Germinal center (tissue), 1 donor: ENCODE results near the gene ZNF77.
"Not testable (repeated sequence)": the region's sequence is repeated elsewhere in the genome, so short reads cannot be mapped to it uniquely, and the experiment has no call there.

Source experiments
- DNase-seq: peaks from one replicate; pipeline ENCODE4 v3.0.0; 2012; ENCODE audit warnings: mixed read lengths, low spot score

The ZNF77 gene

DNA sequence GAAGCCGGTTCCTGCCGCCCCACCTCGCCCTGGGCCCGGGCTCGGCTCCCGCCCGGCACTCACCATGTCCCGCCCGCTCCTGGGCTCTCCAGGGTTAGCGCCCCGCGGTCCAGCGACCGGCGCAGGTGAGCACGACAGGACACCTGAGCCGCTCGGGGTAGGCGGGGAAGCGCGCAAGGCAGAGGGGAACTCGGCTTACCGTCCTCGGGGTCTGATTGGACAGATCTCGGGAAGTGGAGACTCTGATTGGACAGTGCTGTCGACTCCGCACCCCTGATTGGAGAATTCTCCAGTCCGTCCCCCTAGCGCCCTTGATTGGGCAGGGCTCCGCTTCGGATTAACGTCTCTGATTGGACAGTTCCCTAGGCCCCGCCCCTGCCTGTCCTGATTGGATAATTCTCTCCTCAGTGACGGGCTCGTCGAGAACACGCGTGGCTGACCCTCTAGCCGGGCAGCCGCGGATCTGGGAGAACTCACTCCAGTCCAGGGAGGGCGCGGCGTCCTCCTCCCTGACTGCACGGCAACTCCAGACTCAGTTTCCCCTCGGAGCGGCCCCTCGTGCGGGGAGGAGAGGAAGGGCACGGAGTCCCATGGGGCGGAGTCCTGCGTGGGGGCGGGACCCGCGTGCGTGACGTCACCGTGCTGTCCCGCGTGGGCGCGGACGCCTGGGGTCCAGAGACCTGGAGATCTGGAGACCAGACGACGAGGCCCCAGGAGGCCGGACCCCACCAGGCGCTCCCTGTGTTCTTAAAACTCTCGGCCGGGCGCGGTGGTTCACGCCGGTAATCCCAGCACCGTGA, at the start of gene ZNF77:
Gene ZNF77 (minus strand): TSS at position 197 of the 800 bp plus-strand sequence. CDS start 131 bp downstream, at position 66.
- peak; percentile 100 for DNase-seq

DNA sequence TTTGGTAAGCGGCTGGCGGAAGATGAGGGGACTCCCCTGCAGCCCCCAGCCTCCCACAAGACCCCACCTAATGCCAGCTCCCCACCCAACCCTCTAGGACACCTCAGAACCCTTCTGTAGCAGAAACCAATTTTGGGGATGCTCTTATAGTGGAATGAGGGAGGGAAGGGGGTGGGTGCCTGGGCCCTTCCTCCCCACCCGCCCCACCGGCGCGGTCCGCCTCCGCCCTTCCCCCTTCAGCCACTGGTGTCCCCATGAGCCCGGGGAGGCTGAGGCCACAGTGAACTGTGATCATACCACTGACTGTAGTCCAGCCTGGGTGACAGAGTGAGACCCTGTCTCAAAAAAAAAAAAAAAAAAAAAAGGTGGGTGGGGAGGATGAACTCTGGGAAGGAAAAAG, 48.8 kb upstream of the ZNF77 start:
- no peak for DNase-seq

DNA sequence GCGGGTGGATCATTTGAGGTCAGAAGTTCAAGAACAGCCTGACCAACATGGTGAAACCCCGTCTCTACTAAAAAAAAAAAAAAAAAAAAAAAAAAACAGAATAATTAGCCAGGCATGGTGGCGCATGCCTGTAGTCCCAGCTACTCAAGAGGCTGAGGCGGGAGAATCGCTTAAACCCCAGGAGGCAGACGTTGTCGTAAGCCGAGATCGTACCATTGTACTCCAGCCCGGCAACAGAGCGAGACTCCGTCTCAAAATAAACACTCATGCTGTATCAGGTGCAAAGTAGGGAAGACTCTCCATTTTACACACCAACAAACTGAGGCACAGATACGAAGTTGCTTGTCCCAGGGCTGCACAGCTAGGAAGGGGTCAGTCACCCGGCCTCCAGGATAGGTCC, 48.2 kb upstream of the ZNF77 start:
- no peak for DNase-seq

DNA sequence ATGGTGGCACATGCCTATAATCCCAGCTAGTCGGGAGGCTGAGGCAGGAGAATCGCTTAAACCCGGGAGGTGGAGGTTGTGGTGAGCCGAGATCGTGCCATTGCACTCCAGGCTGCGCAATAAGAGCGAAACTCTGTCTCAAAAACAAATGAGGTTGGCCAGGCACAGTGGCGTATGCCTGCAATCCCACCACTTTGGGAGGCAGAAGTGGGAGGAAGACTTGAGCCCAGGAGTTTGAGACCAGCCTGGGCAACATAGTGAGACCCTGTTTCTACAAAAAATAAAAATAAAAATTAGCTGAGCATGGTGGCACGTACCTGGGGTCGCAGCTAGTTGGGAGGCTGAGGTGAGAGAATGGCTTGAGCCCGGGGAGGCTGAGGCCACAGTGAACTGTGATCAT, 47.6 kb upstream of the ZNF77 start:
- DNase-seq = not testable (repeated sequence)

DNA sequence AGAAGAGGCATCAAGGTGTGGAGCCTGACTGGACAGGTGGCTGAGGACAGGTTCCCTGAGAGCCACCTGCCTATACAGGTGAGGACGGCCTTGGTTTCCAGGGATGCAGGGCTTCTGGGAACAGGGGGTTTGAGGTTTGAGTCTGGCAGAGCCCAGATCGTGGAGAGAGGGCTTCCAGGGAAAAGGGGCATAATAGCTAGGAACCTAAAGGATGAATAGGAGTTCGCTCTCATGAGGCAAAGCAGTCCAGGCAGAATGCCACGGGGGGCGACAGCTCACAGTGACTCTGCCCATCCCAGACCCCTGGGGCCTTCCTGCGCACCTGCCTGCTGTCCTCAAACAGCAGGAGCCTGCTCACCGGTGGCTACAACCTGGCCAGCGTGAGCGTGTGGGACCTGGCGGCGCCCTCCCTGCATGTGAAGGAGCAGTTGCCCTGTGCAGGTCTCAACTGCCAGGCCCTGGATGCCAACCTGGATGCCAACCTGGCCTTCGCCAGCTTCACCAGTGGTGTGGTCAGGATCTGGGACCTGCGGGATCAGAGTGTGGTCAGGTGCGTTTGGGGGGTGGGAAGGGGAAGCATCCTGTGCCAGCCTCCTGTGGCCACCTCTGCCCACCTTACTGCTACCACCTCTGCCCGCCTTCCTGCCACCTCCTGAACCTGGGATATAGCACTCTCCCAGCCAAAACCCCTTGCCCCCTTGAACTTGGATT, 44.6 kb upstream of the ZNF77 start:
- no peak for DNase-seq

DNA sequence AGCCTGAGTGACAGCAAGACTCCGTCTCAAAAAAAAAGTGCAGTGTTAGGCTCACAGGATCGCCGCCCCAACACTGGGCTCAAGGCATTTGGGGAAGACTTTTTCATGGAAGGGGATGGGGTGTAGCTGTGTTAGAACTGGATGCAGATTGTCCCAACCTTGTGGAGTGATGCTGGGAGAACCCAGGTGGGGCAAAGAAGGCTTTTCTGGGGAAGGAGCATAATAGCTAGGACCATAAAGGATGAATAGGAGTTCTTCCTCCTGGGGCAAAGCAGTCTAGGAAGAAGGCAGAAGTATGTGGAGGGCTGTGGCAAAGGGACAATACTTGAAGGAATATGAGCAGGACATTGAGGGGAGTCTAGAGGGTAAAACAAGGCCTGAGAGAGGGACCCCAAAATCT, 43.8 kb upstream of the ZNF77 start:
- DNase-seq = no peak

DNA sequence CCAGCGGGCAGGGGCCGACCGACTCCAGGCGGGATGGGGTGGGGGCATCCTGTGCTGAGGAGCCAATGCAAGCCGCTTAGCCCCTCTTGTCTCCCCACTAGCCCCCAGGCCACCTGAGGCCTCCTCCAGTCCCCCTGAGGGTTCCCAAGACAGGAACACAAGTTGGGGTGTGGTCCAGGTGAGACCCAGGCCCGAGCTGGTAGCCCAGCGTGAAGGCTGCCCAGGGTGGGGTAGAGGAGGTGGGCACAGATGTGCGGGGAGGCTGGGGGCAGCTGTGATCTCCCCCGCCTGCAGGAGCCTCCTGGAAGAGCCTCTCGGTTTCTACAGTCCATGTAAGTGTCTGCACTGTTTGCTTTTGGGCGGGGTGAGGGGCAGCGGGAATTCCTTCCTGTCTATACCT, 43.0 kb upstream of the ZNF77 start:
- no peak for DNase-seq

DNA sequence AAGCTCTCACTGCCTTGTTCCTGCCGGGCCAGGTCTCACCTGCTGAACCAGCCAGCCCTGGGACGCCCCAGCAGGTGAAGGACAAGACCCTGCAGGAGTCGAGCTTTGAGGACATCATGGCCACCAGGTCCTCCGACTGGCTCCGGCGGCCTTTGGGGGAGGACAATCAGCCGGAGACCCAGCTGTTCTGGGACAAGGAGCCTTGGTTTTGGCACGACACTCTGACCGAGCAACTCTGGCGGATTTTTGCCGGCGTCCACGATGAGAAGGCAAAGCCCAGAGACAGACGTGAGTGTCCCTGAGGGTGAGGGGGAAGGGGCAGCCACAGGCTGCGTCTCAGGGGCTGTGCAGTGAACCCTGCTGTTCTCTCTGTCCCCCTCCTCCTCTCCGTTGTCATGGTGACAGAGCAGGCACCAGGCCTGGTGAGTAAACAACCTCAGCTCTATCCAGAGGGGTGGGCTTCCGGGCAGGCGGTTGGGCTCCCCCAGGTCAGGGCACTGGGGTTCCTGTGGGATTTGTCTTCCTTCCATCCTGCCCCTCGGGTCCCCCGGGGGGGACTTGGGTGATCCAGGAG, 42.3 kb upstream of the ZNF77 start:
- DNase-seq = no peak

DNA sequence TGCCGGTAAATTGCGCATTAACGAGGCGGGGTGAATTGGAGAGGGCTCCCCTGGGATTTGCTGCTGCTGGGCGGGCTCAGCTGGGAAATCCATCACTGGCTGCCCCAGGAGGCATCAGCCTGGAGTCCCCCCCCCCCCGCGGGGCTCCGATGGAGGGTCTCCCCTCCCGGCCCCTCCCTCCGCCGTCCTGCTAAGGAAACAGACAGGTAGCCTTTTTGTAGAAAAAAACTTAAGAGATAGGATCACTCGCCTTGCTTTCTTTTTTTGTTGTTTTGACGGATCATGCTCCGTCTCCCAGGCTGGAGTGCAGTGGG, 39.4 kb upstream of the ZNF77 start:
- DNase-seq = no peak

DNA sequence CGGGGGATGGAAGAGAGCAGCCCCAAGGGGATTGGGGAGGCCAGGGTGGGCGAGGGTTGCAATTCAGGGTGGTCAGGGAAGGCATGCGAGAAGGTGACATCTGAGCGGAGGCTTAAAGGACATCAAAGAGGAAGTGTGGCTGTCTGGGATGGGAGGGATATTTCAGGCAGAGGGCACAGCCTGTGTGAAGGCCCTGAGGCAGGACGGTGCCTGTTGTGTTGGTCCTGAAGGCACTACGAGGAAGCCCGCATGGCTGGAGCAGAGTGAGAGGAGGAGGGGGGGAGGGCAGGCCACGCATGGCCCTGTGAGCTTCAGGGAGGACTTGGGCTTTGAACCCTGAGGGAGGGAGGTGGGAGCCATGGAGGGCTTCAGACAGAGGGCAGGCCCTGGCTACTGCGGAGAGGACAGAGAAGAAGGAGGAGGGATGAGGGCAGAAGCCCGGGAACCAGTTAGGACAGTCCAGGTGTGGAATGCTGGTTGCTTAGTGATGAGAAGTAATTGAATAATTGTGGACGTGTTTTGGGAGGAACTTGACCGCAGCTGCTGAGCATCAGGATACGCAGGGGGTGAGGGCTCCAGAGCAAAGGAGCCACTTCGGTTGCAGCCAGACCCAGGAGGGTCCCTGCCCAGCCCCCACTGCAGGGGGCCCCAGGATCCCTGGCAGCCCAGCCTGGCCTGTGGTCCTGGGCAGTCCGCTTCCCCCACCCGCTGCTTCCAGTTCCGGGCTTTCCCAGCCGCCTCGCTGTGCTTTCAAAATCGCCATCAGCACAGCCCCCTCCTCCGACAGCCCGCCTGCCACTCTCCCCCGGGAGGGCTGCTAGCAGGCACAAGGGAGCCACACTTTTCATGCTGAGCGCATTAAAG, 38.8 kb upstream of the ZNF77 start:
- DNase-seq = peak; percentile 28

DNA sequence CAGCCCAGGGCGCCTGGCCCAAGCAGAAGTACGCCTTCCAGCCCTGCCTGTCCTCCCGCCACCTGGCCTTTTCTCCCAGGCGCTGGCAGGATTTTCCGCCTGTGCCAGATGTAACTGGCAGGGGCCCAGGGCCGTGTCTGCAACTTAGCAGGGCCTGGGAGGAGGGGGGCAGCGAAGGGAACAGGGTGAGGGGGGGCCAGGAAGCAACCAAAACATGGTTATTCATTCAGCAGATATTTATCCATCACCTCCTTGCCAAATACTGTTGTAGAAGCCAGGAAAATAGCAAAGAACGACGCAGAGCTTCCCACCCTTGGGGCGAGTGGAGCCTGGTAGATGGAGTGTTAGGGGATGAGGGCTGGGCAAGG, 38.2 kb upstream of the ZNF77 start:
- no peak for DNase-seq

DNA sequence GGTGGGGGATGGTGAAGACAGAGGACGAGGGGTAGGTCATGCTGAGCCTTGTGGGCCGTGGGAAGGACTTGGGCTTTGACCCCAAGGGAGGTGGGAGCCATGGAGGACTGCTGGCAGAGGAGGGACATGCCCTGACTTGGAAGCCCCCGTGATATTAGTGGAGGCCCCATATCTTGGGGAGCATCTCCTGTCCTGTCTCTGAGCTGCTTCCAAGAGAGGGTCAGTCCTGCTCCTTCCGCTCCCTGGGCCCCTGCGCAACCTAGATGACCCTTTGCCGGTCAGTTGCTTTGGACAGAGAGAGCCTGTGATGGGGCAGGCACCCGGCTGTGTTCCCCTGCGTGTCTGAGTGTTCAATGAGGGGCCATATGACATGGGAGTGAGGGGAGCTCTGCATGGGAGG, 37.8 kb upstream of the ZNF77 start:
- no peak for DNase-seq

DNA sequence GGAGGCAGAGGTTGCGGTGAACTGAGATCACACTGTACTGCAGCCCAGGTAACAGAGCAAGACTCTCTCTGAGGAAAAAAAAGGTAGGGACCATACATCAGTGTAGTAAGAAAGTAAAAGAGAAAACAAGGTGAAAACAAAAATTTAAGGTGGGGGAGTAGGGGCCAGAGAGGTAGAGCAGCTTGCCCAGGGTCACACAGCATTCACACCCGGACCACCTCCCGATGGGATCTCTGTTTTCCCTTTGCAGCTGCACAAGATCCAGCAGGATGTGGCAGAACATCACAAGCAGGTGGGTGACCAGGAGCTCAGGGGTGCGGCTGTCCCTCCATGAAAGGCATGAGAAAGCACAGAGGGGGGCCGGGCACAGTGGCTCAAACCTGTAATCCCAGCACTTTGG, 37.1 kb upstream of the ZNF77 start:
- no peak for DNase-seq

DNA sequence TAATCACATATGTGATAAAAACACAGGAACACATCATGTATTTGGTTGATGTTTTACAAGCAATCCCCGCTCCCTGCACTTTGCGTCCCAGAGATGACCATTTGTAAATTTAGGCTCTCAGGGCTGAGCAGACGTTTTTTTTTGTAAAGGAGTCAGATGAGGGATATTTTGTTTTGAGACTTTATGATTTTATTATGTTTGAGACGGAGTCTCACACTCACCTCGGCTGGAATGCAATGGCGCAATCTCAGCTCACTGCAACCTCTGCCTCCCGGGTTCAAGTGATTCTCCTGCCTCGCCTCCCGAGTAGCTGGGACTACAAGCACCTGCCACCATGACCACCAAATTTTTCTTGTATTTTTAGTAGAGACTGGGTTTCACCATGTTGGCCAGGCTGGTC, 34.0 kb upstream of the ZNF77 start:
- DNase-seq = no peak

DNA sequence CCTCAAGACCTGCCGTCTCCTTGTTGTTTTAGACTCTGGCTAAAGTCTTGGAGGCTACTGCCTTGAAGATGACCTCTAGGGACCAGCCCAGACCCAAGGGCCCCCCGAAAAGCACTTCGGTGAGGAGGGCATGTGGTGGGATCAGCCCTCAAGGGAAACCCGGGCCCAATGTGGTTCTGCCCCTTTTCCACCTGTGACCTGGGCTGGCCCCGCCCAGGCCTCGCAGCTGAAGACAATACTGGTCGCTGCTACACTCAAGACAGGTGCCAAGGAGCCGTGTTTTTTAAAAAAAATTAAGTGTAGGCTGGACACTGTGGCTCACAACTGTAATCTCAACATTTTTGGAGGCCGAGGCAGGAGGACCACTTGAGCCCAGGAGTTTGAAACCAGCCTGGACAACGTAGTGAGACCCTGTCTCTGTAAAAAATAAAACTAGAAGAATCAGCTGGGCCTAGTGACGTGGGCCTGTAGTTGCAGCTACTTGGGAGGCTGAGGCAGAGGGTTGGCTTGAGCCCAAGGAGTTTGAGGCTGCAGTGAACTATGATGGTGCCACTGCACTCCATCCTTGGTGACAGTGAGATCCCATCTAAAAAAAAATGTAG, 33.5 kb upstream of the ZNF77 start:
- no peak for DNase-seq

DNA sequence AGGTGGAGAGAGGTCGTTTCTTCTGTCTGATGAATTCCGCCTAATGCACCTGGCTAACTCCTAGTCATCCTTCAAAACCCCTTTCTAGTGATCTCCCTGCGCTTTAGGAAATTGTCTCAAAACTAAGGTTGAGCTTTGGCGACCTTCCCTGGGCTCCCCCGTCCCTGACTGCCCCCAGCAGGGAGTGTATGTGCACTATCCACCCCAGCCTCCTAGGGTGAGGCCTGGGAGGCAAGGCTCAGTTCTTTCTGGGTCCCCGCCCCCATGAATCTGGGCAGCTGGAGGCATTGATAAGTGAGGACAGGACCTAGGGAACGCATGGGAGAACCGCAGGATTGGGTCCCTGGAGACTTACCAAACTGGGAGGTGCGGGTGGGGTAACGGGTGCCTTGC, 33.0 kb upstream of the ZNF77 start:
- no peak for DNase-seq

DNA sequence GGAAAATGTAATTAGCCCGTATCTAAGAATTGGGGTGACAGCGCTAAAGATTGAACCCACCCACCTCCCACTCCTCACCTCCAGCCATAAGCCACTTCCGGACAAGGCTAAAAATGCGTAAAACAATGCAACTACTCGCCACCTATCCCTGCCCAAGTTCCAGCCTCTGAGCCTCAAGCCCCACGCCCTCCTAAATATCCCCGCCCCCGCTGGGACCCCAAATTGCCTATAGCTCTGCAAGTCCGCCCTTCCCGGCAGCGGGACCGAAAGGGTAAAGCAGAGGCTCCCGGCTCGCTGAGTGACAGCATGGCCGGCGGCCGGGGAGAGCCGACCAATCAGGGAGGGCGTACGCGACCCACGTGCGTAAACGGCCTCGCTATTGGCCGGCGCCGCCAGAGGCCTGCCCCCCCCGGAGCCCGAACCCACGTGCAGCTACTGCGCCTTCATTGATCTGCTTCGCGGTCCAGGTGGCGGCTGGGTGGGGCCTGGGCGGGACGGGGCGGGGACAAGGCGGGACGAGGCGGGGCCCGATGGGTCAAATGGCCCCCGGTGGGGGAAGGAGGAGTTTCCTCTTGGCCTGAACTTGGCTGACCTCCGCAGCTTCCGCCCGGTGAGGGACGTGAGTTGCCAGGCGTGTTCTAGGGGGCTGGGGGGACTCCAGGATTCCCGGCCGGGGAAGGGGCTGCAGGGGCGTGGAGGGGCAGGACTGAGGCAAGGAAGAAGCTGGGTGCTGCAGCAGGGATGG, 32.4 kb upstream of the ZNF77 start, which contains the start of gene TLE6:
Gene TLE6 (plus strand): TSS at position 564 of the 745 bp plus-strand sequence. CDS start 670 bp downstream, outside the sequence.
- DNase-seq = peak; percentile 99

DNA sequence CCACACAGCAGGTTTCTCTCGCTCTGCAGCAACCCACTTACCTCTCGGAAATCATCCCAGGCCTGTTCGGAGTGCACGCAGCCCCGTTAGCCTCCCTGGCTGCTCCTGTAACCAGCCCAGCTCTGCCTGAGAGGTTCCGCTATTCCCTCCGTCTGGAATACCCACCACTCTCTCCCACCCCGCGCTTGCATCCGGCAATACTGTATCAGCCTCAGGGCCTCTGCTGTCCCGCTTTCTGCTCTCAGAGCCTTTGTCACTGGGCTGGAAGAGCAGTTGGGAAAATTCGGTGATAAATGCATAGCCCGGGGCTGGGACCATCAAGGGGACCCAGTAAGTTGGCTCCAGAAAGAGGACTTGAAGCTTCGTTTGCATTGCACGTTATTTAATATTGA, 31.8 kb upstream of the ZNF77 start:
- no peak for DNase-seq

DNA sequence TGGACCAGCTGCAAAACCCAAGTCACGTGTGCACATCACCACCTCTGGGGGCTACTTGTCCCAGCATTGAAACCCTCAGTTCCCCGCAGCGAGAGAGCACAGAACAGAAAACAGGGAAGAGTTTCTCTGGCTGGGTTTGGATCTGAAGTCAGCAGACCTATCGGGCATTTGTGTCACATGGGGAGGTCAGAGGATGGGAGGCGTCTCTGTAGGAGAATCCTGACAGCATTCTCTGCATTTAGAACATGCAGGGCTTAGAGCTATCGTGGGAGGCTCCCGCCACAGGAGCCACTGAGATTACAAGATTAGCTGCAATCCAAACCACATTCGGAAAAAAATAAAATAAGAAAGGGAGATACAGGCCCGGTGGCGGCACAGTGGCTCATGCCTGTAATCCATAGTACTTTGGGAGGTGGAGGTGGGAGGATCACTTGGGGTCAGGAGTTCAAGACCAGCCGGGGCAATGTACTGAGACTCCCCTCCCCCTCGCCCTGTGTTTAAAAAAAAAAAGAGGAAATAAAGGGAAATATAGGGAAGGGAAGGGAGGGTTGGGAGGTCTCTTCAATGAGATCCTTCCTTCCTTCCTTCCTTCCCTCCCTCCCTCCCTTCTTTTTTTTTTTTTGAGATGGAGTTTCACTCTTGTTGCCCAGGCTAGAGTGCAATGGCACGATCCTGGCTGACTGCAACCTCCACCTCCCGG, 29.7 kb upstream of the ZNF77 start:
- DNase-seq = no peak

DNA sequence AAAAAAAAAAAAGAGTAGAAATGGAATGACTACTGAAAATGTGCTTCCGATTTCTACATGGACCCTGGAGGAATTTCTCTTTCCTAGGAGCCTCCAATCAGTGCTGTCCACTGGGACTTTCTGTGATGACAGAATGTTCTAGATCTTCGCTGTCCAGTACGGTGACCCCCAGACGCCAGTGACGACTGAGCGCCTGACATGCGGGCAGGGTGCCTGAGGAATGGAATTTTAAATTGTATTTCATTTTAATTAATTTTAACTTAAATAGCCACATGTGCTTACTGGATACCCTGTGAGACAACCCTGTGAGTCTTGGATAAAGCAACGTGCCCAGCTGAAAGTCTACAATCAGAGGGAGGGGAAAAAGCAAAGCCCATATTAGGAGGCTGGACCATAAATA, 28.5 kb upstream of the ZNF77 start:
- DNase-seq = no peak
